ENCODE data around the gene ETF1.
"Not testable (repeated sequence)": the region's sequence is repeated elsewhere in the genome, so short reads cannot be mapped to it uniquely, and the experiment has no call there.

The ETF1 gene

DNA sequence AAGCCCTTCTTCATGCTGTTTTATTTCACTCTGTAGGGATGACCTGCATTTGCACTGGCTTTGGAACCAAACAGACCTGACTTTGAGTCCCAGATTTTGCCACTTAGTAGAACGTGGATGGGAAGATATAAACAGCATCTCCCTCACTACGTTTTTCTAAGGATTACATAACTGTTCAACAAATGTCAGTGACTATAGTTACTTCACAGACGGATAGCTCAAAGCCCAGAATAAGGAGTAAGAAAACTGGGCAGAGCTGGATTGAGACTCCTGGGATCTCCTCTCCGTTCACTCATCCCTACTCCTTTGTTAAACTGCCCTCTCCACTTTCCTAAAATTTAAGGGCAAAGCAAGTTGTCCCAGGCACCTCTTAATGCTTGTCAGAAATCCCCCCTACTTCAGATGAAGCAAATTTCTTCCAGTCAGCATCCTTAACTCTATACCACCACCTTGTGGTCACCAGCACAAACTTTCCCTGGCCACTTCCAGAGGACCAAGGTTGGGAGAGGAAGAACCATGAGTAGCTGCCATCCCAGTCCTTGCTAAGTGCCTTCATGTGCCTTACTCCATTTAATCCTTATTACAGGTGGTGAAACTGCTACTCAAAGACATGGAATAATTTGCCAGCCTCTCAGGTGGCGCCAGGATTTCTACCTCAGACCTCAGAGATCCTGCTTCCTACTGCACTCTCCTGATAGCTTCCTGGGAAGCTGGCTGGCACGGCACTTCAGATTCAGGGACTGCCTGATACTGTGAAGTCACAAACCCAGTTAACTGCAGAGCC lies 39.4 kb downstream of the ETF1 start:
- peak; percentile 64 for DNase-seq
- in situ Hi-C loops (cut with HindIII; ENCODE audit: low pct_ligation_motif_present, low pct_unique_long_range_greater_than_20kb, low sequenced_read_pairs), result no loop called here

DNA sequence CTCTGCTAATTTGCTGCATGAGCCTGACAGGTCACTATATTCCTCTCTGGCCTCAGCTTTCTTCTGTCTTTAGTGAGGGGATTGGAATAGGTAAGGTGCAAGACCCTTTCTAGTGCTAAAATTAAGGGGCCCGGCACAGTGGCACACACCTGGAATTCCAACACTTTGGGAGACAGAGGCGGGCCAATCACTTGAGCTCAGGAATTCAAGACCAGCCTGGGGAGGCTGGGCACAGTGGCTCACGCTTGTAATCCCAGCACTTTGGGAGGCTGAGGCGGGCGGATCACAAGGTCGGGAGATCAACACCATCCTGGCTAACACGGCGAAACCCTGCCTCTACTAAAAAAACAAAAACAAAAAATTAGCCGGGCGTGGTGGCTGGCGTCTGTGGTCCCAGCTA lies 40.5 kb downstream of the ETF1 start:
- in situ Hi-C loops (cut with HindIII; ENCODE audit: low pct_ligation_motif_present, low pct_unique_long_range_greater_than_20kb, low sequenced_read_pairs), result no loop called here
- no peak for DNase-seq

DNA sequence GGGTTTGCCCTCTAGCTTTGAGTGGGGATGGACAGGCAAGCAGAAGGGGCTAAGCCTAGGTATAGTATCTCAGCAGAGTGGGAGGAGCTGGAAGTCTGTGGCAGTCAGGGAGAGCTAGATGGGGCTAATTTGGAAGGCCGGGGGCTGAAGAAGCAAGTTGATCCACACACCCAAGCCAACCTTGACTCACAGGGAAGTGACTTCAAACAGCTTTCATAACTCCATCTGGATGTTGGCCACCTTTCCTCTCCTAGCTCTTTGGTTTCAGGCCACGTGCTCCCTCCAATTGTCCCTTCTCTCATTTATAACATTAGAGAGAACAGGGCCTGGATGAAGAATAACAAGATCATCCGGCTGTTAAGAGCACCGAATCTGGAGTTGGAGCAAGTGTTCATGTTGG lies 40.9 kb downstream of the ETF1 start:
- in situ Hi-C loops (cut with HindIII; ENCODE audit: low pct_ligation_motif_present, low pct_unique_long_range_greater_than_20kb, low sequenced_read_pairs), result no loop called here
- DNase-seq, result no peak

DNA sequence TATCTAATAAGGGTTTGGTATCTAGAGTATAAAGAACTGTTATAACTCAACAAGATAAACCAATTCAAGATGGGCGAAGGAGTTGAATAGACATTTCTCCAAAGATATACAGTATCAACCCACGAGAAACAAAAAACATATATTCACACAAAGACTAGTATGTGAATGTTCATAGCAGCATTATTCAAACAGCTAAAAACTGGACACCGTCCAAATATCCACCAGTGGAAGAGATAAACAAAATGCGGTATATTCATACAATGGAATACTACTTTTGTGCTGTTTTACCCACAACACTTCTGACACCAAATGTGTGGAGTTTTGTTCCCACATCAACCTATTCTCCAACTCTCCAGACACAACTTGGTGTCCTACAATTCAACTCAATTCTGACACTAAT lies 44.7 kb downstream of the ETF1 start:
- in situ Hi-C loops (cut with HindIII; ENCODE audit: low pct_ligation_motif_present, low pct_unique_long_range_greater_than_20kb, low sequenced_read_pairs), result no loop called here
- no peak for DNase-seq

DNA sequence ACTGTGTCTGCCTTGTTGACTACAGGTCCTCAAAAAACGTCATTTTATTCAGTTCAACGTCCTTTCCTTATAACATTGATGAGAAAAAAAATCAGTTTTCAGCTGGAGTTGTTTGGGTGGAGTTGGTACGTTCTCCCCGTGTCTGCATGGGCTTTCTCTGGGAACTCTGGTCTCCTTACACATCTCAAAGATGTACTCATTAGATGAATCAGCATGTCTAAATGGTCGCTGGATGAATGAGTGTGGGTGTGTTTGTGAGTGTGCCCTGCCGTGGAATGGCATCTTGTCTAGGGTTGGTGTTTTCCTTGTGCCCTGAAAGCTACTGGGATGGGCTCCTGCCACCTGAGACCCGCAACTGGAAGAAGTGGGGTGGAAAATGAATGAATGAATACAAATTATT lies 47.7 kb downstream of the ETF1 start:
- DNase-seq, result no peak
- in situ Hi-C loops (cut with HindIII; ENCODE audit: low pct_ligation_motif_present, low pct_unique_long_range_greater_than_20kb, low sequenced_read_pairs), result no loop called here

DNA sequence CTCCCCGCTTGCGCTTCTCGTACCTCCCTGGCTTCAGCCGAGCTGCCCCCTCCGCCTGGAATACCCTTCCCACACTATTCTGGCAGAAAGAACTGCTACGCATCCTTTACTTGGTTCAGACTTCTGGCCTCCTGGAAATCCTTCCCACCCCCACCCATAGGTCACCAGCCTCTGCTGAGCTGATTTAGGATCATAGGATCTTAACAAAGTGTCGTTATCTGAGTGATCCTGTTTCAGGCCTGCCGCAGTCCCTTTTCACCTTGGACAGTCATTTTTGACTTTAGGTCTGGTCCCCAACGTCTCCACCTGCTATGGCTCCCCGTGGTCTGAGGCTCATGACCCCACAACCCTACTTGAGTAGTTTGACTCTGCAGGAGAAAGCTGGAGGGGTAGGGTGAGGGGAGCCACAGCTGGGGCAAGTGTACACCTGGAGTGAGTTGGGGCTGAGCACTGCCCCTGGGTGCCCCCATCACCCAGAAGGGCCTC lies 50.4 kb downstream of the ETF1 start:
- DNase-seq, result no peak
- in situ Hi-C loops (cut with HindIII; ENCODE audit: low pct_ligation_motif_present, low pct_unique_long_range_greater_than_20kb, low sequenced_read_pairs), result no loop called here

DNA sequence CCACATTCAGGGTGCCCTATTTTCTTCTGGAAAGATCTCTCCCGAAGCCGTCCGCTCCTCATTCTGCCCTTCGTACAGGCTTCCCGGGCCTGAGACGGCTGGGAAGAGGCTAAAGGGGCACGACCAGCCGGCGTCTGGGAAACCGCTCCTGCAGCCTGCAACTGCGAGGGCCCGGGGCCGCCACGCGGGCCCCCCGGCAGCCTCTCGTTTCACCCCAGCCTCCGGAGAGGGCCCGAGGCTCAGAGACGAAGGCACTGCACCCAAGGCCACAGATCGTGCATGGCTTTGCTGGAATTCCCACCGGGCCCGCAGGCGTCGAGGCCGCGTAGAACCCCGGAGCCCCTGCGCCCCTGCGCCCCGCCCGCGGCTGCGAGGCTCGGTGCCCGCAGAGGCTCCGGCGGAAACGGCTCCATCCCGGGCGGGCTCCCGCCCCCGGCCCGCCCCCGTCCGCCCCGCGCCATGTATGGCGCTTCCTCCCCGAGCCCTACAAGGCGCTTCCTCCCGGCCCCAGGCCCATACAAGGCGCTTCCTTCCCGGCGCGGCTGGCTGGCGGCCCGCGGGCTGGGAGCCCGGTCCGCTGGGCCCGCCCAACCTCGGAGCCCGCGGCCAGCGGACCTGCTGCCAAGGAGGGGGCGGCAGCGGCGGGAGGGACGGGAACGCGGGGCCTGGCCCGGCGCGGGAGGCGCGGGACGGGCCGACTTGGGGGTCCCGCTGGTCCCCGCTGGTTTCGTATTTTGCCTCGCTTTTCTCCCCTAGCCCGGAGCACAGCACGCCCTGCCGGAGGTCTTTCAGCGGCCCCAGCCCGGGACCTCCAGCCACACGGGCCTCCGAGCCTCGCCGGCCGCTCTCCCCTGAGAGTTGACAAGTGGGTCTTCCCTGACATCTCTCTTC lies 51.1 kb downstream of the ETF1 start:
- in situ Hi-C loops (cut with HindIII; ENCODE audit: low pct_ligation_motif_present, low pct_unique_long_range_greater_than_20kb, low sequenced_read_pairs), result no loop called here
- peak; percentile 83 for DNase-seq

DNA sequence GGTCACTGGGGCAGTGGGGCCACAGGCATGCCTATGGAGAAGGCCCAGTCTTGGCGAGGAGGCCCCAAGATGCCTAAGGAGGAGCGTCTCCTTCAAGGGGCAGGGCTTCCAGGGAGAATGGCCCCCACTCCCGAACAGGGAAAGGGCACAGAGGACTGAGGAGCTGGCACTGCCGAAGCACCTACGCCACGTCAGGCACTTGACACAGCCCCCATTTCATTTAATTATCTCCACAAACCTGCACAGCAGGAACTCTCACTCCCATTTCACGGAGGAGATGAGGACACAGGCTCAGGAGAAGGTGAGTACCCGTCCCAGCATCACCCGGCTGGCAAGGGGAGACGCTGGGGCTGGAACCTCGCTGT lies 51.8 kb downstream of the ETF1 start:
- in situ Hi-C loops (cut with HindIII; ENCODE audit: low pct_ligation_motif_present, low pct_unique_long_range_greater_than_20kb, low sequenced_read_pairs), result no loop called here
- DNase-seq, result no peak

DNA sequence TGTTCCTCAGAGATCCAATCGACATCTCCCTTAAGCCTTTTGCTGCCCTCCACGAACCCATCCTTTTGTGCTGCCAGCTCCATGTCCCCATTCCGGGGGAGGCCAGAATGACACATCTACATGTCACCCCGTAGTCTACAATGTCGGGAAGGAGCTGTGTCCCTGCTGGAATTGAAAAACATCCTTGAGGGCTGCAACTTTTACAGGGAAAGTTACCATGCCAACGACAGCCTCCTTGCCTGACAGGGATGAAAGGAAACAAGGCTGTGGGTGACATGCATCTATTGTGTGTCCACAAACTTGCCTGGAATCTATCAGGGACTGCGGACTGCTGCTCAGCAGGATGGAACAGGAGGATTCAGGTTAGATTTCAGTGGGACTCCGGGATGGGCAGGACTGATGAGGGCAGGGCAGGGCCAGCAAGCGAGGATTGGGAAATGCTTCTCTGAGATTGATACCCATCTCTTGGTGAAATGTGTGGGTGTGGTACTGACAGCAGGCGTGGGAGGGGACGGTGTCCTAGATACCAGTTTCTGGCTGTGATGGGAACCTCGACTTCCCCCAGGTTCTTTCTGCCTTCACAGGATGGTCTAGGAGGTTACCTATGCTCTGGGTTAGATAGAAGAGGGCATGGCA lies 52.3 kb downstream of the ETF1 start:
- in situ Hi-C loops (cut with HindIII; ENCODE audit: low pct_ligation_motif_present, low pct_unique_long_range_greater_than_20kb, low sequenced_read_pairs), result no loop called here
- DNase-seq, result no peak

DNA sequence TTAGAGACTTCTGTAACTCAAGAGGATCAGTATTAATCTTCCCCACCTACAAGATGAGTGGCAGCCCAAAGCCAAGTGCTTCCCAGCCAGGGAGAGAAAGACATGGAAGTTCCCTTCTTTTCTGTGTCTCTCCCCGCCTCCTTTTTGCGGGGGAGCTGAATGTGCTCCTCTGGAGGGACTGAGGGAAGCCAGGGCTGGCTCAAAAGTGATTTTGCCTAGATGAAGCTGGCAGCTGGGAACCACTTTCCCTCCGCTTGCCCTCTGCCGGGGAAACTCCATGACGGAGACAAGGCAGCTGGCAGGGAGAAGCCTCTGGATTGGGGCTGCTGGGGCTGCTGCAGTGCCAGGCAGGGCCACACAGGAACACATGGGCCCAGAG lies 53.4 kb downstream of the ETF1 start:
- no peak for DNase-seq
- in situ Hi-C loops (cut with HindIII; ENCODE audit: low pct_ligation_motif_present, low pct_unique_long_range_greater_than_20kb, low sequenced_read_pairs), result no loop called here

DNA sequence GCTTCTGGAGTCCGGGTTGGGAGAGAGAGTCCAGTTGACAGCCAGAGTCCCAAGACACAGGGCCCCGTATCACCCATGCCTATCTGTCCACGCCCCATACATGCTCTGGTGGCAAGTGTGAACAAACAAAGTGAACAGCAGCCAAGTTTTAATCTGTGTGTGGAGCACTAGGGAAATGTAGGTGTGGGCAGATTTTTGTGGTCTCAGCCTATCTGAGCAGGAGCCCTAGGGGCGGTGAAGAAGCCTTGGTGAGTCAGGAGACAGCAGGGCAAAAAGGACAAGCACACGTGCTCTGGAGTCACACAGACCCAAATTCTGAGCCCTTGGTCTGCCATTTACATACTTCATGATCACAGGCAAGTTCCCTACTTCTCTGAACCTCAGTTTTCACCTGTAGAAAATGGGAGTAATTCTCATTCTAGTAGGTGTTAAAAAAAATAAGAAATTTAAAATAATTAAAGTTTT lies 54.5 kb downstream of the ETF1 start:
- in situ Hi-C loops (cut with HindIII; ENCODE audit: low pct_ligation_motif_present, low pct_unique_long_range_greater_than_20kb, low sequenced_read_pairs), result no loop called here
- no peak for DNase-seq

DNA sequence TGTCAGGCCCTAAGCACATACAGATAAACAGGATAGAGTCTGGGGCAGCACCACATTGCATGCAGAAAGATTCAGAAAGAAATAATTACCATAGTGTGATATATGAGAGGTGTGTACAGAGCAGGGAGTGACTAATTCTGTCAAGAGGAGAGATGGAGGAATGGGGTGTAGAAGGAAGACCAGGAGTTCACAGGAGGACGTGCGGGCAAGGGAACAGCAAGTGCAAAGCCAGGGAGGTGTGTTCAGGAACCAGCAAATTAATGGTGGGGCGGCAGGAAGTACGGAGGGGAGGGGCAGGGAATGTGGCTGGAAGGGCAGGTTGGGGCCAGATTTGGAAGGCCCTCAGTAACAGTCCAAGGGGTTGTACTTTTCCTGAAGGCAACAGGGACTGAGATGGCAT lies 60.4 kb downstream of the ETF1 start:
- no peak for DNase-seq
- in situ Hi-C loops (cut with HindIII; ENCODE audit: low pct_ligation_motif_present, low pct_unique_long_range_greater_than_20kb, low sequenced_read_pairs), result no loop called here

DNA sequence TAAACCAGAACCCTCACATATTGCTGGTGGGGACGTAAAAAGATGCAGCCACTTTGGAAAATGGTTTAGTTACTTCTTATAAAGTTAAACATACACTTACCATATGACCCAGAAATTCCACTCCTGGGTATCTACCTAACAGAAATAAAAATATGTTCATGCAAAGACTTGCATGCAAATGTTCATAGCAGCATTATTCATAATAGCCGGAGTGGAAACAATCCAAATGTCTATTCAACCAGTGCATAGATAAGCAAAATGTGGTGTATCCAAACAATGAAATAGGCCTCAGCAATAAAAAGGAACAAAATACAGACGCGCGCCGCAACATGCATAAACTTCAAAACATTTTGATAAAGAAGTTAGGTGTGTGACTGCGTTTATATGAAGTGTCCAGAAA lies 66.1 kb downstream of the ETF1 start:
- in situ Hi-C loops (cut with HindIII; ENCODE audit: low pct_ligation_motif_present, low pct_unique_long_range_greater_than_20kb, low sequenced_read_pairs), result no loop called here

DNA sequence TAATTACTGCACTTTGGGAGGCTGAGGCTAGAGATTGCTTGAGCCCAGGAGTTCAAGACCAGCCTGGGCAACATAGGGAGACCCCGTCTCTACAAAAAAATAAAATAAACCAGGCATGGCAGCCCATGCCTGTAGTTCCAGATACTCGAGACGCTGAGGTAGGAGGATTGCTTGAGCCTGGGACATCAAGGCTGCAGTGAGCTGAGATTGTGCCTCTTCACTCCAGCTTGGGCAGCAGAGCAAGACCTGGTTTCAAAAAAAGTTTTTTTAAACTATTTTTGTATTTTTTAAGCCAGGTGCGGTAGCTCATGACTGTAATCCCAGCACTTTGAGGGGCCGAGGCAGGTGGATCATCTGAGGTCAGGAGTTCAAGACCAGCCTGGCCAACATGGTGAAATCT lies 69.9 kb downstream of the ETF1 start:
- in situ Hi-C loops (cut with HindIII; ENCODE audit: low pct_ligation_motif_present, low pct_unique_long_range_greater_than_20kb, low sequenced_read_pairs); DNase-seq: not testable (repeated sequence)

More for the DNA sequence above, 66.1 kb downstream of the ETF1 start:
- DNase-seq, result no peak

DNA sequence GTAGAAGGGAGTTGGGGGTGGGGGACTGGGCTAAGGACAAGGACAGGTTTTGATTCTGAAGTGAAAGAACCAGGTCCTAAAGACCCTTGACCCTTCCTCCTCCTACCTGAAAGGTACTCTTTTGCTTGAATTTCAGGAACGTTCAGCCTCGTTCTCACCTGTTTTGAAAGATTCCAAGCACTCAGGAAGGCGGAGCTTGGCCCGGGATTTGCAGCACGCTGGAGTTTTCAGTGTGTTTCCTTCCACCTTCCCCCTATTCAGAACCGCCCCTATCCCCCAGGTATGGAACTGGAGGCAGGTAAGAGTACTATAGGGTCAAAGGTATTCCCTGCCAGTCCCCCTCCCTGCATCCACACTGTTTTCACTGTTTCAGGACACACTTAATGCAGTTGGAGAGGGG lies 70.7 kb downstream of the ETF1 start:
- no peak for DNase-seq
- in situ Hi-C loops (cut with HindIII; ENCODE audit: low pct_ligation_motif_present, low pct_unique_long_range_greater_than_20kb, low sequenced_read_pairs), result no loop called here

DNA sequence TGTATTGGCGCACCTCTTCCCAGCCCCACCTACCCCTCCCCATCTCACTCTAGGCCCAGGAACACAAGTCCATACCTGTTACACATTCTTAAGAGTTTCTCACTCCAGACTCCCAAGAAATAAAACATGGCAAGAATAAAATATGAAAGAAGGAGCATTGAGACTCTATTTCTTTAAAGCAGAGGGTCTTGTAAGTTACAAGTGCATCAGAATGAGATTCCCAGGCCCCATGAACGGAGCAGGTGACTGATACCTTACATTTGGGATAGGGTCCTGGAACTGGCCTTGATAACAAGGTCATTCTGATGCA lies 72.0 kb downstream of the ETF1 start:
- peak; percentile 5 for DNase-seq
- in situ Hi-C loops (cut with HindIII; ENCODE audit: low pct_ligation_motif_present, low pct_unique_long_range_greater_than_20kb, low sequenced_read_pairs), result no loop called here

DNA sequence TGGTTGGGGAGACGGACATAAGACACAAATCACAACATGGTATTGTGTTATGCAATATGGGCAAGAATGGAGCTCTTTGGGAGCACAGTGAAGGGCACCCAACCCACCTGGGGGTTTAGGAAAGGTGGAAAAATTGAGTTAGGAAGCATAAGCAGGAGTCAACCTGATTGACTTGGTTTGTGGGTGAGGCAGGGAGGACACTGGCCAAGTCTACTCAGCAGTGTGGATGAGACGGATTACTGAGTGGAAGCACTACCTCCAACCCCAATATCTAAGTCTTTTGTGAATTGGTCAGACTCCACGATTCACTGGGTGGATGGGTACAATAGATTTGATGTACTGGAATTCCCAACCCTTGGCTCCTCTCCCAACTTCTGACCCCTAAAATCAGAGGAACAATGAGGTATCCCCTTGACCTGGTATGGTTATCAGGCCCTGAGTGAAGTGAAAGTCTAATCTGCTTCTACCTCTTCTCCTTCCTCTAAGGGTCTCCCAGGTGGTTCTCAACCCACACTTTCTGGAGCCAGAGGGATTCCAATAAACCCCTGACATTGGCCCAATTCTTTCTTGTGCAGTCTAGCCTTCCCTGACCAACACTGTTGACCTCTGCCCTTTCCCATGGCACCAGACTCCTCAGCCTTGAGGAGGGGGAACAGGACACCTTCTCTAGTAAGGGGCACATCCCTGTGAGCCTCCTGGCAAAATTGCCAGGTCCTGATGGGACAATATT lies 72.5 kb downstream of the ETF1 start:
- DNase-seq, result no peak
- in situ Hi-C loops (cut with HindIII; ENCODE audit: low pct_ligation_motif_present, low pct_unique_long_range_greater_than_20kb, low sequenced_read_pairs), result no loop called here

DNA sequence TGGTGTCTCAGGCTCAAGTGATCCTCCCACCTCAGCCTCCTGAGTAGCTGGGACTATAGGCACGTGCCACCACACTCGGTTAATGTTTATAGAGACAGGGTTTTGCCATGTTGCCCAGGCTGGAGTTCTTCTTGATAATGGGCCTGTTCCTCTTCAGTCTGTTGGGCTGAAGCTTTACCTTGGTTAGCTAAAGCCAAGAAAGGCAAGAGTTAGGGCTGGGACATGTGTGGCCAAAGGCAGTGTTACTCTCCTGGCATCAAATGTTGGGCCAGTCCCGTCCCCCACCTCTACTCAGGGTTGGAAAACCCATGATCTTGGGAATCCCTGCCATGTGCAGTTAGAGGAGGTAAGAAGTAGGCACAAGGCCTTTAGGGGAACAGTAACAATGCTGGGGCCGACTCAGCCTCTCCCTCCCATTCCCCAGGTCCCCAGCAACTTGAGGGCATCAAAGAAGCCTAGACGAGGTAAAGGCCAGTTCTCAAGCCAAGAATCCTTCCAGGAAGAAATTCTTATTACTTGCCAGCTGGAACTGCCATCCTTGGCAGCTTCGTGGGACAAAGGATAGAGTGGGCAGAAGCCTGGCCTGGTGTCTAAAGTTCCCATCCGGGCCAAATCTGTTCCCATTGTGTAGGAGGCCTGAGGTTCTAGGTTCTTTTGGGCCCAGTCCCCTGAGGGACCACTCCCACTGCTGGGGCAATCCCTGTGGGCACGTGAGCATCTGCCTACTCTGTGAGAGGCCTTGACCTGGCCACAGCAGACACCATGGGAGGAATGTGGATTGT lies 73.3 kb downstream of the ETF1 start:
- in situ Hi-C loops (cut with HindIII; ENCODE audit: low pct_ligation_motif_present, low pct_unique_long_range_greater_than_20kb, low sequenced_read_pairs), result no loop called here
- DNase-seq, result peak; percentile 85

Measured in ACHN (cell line).